ENCODE data around the gene PDE4D.

DNA sequence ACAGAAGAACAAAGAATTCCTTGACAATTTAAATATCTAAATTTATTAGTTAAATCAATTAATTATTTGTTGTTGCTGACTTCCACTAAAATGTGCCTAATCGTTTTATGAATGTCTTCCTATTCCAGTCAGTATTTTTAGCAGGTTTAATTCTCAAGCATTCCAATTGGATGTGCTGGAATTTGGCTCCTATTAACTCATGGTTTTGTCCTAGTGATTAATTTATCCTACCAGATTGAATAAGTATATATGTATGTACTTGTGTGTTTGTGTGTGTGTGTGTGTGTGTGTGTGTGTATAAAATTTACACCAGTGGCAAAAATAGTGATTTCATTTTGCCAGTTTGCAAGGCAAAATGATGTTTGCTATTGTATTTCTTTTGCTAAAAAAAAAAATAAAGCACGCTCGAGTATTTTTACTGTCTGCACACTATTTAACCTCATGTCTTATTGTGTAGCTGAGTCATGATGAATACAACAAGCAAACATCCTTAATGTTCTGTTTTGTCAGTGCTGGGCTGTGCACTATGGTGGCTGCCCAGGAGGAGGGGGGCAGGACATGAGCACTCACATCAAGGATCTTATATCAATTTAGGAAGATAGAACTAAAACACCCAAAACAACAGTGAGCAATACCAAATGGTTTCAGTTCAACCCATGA is 375.5 kb downstream of the PDE4D start:
- TF ChIP-seq SIN3A (IDR thresholded peaks at IDR 0.05; ENCODE audit: borderline replicate concordance, insufficient read depth, low read length) = no peak
- TF ChIP-seq, protein P1, sequence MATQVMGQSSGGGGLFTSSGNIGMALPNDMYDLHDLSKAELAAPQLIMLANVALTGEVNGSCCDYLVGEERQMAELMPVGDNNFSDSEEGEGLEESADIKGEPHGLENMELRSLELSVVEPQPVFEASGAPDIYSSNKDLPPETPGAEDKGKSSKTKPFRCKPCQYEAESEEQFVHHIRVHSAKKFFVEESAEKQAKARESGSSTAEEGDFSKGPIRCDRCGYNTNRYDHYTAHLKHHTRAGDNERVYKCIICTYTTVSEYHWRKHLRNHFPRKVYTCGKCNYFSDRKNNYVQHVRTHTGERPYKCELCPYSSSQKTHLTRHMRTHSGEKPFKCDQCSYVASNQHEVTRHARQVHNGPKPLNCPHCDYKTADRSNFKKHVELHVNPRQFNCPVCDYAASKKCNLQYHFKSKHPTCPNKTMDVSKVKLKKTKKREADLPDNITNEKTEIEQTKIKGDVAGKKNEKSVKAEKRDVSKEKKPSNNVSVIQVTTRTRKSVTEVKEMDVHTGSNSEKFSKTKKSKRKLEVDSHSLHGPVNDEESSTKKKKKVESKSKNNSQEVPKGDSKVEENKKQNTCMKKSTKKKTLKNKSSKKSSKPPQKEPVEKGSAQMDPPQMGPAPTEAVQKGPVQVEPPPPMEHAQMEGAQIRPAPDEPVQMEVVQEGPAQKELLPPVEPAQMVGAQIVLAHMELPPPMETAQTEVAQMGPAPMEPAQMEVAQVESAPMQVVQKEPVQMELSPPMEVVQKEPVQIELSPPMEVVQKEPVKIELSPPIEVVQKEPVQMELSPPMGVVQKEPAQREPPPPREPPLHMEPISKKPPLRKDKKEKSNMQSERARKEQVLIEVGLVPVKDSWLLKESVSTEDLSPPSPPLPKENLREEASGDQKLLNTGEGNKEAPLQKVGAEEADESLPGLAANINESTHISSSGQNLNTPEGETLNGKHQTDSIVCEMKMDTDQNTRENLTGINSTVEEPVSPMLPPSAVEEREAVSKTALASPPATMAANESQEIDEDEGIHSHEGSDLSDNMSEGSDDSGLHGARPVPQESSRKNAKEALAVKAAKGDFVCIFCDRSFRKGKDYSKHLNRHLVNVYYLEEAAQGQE (IDR thresholded peaks at IDR 0.05; ENCODE audit: insufficient read depth in 1 of 2, low read depth in 2 of 2, low read length in 2 of 2) = no peak
- TF ChIP-seq POLR2AphosphoS5 (IDR thresholded peaks at IDR 0.05; ENCODE audit: low read depth, low read length) = no peak
- no peak for TF ChIP-seq FOXP2 (optimal IDR thresholded peaks at IDR 0.05; ENCODE audit: borderline replicate concordance, extremely low read depth, extremely low read length, insufficient read depth)
- no peak for TF ChIP-seq TAF1 (IDR thresholded peaks at IDR 0.05; ENCODE audit: borderline replicate concordance, insufficient read depth, low read length)
